ENCODE results near the gene CACNA1S. TPM values are rescaled to one million over a fixed set of nuclear protein-coding genes. Genes with fewer than 3 reads are reported as not detected.

The CACNA1S gene
- total RNA-seq, 1 experiment from 2014 or later: 0.02 TPM

DNA sequence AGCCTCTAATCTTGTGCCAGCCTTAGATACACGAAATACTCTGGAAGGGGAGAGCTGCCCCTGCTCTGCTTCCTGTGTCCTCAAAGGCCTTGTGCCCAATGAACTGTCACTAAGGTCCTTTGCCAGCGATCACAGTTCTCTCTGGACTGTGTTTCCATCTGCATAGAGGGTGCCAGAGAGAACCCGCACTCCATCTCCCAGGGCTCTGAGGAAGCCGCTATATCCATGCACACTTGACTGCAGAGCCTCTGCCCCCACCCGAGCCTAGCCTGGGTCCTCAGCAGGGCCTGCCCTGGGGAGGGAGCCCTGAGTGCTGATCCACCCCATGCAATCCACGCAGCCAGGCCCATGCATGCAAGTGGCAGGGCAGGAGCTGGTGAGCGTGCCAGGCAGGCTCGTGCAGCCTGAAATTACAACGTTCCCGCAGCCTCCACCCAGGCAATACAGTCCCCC is 58.1 kb downstream of the CACNA1S start:
- Mint-ChIP-seq H3K9me3 (no peaks in the 10 kb centered on the region; the same call in 1 of the 2 replicates), H3K4me3 (no peak overlapping the region), H3K27me3 (ENCODE audit: low read depth) (no peaks in the 10 kb centered on the region), H3K36me3 (no peaks in the 10 kb centered on the region), H3K27ac (no peak overlapping the region), H3K4me1 (peaks cover 16% of the 10 kb centered on the region)
- DNase-seq (ENCODE audit: low spot score) (no peak), ATAC-seq (no peak)
- CTCF ChIA-PET: interaction anchor here (0.6 to 2.5 kb wide), 6 partner anchors 11 to 75 kb away, joined by 3 to 10 read pairs (median 4); no protein-coding TSS in a partner anchor
- TF ChIP-seq, protein P1, sequence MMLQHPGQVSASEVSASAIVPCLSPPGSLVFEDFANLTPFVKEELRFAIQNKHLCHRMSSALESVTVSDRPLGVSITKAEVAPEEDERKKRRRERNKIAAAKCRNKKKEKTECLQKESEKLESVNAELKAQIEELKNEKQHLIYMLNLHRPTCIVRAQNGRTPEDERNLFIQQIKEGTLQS (CRISPR knock-in tag; conservative IDR thresholded peaks at IDR 0.05): no peak
- TF ChIP-seq ZNF416 (CRISPR knock-in tag; IDR thresholded peaks at IDR 0.05): no peak
- TF ChIP-seq ZNF232 (CRISPR knock-in tag; IDR thresholded peaks at IDR 0.05): no peak
- TF ChIP-seq, protein P2, sequence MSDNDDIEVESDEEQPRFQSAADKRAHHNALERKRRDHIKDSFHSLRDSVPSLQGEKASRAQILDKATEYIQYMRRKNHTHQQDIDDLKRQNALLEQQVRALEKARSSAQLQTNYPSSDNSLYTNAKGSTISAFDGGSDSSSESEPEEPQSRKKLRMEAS (CRISPR knock-in tag; IDR thresholded peaks at IDR 0.05): no peak
- TF ChIP-seq JAZF1 (CRISPR knock-in tag; IDR thresholded peaks at IDR 0.05): no peak
- no peak for TF ChIP-seq NR2C2 (CRISPR knock-in tag; IDR thresholded peaks at IDR 0.05)
- TF ChIP-seq MXD4 (CRISPR knock-in tag; IDR thresholded peaks at IDR 0.05; ENCODE audit: borderline replicate concordance): no peak
- TF ChIP-seq CREM (CRISPR knock-in tag; IDR thresholded peaks at IDR 0.05): no peak
- TF ChIP-seq, protein P3, sequence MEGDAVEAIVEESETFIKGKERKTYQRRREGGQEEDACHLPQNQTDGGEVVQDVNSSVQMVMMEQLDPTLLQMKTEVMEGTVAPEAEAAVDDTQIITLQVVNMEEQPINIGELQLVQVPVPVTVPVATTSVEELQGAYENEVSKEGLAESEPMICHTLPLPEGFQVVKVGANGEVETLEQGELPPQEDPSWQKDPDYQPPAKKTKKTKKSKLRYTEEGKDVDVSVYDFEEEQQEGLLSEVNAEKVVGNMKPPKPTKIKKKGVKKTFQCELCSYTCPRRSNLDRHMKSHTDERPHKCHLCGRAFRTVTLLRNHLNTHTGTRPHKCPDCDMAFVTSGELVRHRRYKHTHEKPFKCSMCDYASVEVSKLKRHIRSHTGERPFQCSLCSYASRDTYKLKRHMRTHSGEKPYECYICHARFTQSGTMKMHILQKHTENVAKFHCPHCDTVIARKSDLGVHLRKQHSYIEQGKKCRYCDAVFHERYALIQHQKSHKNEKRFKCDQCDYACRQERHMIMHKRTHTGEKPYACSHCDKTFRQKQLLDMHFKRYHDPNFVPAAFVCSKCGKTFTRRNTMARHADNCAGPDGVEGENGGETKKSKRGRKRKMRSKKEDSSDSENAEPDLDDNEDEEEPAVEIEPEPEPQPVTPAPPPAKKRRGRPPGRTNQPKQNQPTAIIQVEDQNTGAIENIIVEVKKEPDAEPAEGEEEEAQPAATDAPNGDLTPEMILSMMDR (IDR thresholded peaks at IDR 0.05): no peak
- TF ChIP-seq FOXK1 (CRISPR knock-in tag; IDR thresholded peaks at IDR 0.05): no peak
- no peak for TF ChIP-seq KAT7 (CRISPR knock-in tag; IDR thresholded peaks at IDR 0.05; ENCODE audit: borderline replicate concordance)
- TF ChIP-seq, protein P4, sequence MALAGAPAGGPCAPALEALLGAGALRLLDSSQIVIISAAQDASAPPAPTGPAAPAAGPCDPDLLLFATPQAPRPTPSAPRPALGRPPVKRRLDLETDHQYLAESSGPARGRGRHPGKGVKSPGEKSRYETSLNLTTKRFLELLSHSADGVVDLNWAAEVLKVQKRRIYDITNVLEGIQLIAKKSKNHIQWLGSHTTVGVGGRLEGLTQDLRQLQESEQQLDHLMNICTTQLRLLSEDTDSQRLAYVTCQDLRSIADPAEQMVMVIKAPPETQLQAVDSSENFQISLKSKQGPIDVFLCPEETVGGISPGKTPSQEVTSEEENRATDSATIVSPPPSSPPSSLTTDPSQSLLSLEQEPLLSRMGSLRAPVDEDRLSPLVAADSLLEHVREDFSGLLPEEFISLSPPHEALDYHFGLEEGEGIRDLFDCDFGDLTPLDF (CRISPR knock-in tag; IDR thresholded peaks at IDR 0.05): no peak
- TF ChIP-seq ZBTB21 (CRISPR knock-in tag; IDR thresholded peaks at IDR 0.05; ENCODE audit: borderline replicate concordance): no peak
- TF ChIP-seq, protein P5, sequence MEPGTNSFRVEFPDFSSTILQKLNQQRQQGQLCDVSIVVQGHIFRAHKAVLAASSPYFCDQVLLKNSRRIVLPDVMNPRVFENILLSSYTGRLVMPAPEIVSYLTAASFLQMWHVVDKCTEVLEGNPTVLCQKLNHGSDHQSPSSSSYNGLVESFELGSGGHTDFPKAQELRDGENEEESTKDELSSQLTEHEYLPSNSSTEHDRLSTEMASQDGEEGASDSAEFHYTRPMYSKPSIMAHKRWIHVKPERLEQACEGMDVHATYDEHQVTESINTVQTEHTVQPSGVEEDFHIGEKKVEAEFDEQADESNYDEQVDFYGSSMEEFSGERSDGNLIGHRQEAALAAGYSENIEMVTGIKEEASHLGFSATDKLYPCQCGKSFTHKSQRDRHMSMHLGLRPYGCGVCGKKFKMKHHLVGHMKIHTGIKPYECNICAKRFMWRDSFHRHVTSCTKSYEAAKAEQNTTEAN (CRISPR knock-in tag; IDR thresholded peaks at IDR 0.05): no peak
- no peak for TF ChIP-seq NFYB (CRISPR knock-in tag; conservative IDR thresholded peaks at IDR 0.05; ENCODE audit: low read depth)
- TF ChIP-seq FOXJ3 (CRISPR knock-in tag; IDR thresholded peaks at IDR 0.05; ENCODE audit: borderline replicate concordance): no peak
- TF ChIP-seq, protein P6, sequence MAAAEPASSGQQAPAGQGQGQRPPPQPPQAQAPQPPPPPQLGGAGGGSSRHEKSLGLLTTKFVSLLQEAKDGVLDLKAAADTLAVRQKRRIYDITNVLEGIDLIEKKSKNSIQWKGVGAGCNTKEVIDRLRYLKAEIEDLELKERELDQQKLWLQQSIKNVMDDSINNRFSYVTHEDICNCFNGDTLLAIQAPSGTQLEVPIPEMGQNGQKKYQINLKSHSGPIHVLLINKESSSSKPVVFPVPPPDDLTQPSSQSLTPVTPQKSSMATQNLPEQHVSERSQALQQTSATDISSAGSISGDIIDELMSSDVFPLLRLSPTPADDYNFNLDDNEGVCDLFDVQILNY (CRISPR knock-in tag; IDR thresholded peaks at IDR 0.05): no peak
- POLR2A ChIA-PET: no interaction called here

DNA sequence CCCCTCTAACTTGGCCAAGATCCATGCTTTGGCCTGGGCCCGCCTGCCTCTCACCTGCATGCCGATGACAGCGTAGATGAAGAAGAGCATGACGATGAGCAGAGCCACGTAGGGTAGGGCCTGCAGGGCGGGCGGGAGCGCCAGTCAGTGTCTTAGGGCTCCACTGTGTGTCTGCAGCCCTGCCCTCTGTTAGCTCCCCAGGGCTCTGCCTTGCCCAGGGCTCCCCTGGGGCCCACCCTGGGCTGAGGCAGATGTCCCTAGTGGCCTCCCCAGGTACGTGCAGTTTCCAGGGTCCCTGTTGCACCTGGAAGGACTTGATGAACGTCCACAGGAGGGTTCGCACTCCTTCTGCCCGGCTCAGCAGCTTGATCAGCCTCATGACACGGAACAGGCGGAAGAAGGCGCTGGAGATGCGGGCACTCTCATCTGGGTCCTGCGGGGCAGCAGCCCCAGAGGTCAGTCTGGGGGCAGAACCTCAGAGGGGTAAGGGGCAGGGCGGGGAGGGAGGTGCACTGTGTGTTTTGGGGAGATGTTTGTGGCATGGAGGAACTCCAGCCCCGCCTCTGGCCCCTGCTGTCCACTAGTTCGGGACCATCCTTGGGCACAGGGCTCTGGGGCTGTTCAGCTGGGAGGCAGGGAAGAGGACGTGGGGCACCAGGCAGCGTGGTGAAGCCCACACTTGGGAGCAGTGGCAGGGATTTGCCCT is 58.9 kb downstream of the CACNA1S start:
- ATAC-seq (peak; percentile 75), DNase-seq (ENCODE audit: low spot score) (peak; percentile 45)
- Mint-ChIP-seq H3K9me3 (no peaks in the 10 kb centered on the region; the same call in 1 of the 2 replicates), H3K4me1 (peaks cover 9% of the 10 kb centered on the region), H3K4me3 (no peak overlapping the region), H3K27me3 (ENCODE audit: low read depth) (no peaks in the 10 kb centered on the region), H3K36me3 (no peaks in the 10 kb centered on the region), H3K27ac (no peak overlapping the region)
- ChIA-PET CTCF (interaction anchor here (0.7 to 2.5 kb wide), 5 partner anchors 10 to 82 kb away, joined by 3 to 10 read pairs (median 4); no protein-coding TSS in a partner anchor), POLR2A (no interaction called here)
- TF ChIP-seq ELF4 (CRISPR knock-in tag; IDR thresholded peaks at IDR 0.05; ENCODE audit: low read depth) (no peak), MXD4 (CRISPR knock-in tag; IDR thresholded peaks at IDR 0.05; ENCODE audit: borderline replicate concordance) (no peak), SP1 (CRISPR knock-in tag; conservative IDR thresholded peaks at IDR 0.05) (no peak), NFYB (CRISPR knock-in tag; conservative IDR thresholded peaks at IDR 0.05; ENCODE audit: low read depth) (no peak), ZNF423 (CRISPR knock-in tag; IDR thresholded peaks at IDR 0.05) (peak; percentile 22; the same call in 1 of the 2 replicates)
- TF ChIP-seq, protein P7, sequence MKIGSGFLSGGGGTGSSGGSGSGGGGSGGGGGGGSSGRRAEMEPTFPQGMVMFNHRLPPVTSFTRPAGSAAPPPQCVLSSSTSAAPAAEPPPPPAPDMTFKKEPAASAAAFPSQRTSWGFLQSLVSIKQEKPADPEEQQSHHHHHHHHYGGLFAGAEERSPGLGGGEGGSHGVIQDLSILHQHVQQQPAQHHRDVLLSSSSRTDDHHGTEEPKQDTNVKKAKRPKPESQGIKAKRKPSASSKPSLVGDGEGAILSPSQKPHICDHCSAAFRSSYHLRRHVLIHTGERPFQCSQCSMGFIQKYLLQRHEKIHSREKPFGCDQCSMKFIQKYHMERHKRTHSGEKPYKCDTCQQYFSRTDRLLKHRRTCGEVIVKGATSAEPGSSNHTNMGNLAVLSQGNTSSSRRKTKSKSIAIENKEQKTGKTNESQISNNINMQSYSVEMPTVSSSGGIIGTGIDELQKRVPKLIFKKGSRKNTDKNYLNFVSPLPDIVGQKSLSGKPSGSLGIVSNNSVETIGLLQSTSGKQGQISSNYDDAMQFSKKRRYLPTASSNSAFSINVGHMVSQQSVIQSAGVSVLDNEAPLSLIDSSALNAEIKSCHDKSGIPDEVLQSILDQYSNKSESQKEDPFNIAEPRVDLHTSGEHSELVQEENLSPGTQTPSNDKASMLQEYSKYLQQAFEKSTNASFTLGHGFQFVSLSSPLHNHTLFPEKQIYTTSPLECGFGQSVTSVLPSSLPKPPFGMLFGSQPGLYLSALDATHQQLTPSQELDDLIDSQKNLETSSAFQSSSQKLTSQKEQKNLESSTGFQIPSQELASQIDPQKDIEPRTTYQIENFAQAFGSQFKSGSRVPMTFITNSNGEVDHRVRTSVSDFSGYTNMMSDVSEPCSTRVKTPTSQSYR (CRISPR knock-in tag; IDR thresholded peaks at IDR 0.05): no peak
- TF ChIP-seq, protein P8, sequence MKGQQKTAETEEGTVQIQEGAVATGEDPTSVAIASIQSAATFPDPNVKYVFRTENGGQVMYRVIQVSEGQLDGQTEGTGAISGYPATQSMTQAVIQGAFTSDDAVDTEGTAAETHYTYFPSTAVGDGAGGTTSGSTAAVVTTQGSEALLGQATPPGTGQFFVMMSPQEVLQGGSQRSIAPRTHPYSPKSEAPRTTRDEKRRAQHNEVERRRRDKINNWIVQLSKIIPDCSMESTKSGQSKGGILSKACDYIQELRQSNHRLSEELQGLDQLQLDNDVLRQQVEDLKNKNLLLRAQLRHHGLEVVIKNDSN (CRISPR knock-in tag; IDR thresholded peaks at IDR 0.05): no peak

Measured in WTC11 (cell line).